ENCODE results near the gene MYL6B. TPM values are rescaled to one million over a fixed set of nuclear protein-coding genes. Genes with fewer than 3 reads are reported as not detected.

MYL6B gene
- total RNA-seq, 2 donors from 2014 or later, result 96.3 to 111 TPM

DNA sequence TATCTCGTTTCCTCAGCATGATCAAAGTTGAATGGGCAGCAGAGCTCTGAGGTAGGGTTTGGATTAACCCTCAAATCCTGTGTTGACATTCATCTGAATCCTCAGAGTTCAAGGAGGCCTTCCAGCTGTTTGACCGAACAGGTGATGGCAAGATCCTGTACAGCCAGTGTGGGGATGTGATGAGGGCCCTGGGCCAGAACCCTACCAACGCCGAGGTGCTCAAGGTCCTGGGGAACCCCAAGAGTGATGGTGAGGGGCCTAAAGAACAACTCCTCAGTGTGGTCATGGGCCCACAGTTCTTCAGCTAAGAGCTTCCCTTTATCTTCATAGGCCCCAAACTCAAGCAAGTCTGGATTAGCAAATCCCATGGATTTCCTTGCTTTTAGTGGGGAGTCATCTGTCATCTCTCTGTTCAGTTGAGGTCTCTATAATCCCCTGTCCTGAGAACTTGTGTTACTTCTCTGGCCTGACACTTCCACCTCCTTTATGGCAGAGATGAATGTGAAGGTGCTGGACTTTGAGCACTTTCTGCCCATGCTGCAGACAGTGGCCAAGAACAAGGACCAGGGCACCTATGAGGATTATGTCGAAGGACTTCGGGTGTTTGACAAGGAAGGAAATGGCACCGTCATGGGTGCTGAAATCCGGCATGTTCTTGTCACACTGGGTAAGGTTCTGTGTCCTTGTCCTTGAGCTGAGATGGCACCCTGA lies 7.2 kb downstream of the MYL6B start:
- DNase-seq, result no peak
- Mint-ChIP-seq H3K36me3 (ENCODE audit: insufficient read depth in 2 of 2) (peaks cover 33 to 44% of the 10 kb centered on the region in 2 donors), H3K27ac (peak overlapping the region; percentile 97), H3K4me1 (ENCODE audit: low read depth) (peaks cover 55% of the 10 kb centered on the region), H3K4me3 (peak overlapping the region; percentile 96 to 100), H3K9me3 (no peaks in the 10 kb centered on the region), H3K27me3 (ENCODE audit: low read depth) (no peaks in the 10 kb centered on the region)
- no peak for ATAC-seq (replicated peaks in 1 of 2)

DNA sequence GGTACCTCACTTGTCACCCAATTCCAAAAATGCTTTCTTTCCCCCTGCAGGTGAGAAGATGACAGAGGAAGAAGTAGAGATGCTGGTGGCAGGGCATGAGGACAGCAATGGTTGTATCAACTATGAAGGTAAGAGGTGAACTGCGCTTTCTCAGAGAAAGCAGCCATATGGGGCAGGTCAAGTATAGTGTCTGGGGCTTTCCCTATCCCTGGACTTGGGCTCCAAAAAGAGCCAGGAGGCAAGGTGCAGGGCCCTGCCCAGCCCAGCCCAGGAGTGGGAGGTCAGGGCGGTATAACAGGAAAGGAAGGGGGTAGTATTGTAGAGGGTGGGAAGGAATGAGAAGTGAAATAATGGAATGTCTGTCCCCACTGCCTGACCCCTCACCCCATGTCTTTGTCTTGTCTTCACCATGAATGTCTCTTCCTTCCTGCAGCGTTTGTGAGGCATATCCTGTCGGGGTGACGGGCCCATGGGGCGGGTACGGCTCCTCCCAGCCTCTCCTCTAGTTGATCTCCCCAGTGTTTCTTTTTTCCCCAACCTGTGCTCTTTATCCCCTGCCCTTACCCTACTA lies 7.9 kb downstream of the MYL6B start:
- DNase-seq (peak; percentile 53 to 67), ATAC-seq (replicated peaks in 1 of 2) (peak; percentile 28 to 45)
- no peaks in the 10 kb centered on the region for H3K9me3 Mint-ChIP-seq
- H3K4me1 Mint-ChIP-seq (ENCODE audit: low read depth), result peaks cover 49% of the 10 kb centered on the region
- no peaks in the 10 kb centered on the region for H3K27me3 Mint-ChIP-seq (ENCODE audit: low read depth)
- peaks cover 33 to 43% of the 10 kb centered on the region in 2 donors for H3K36me3 Mint-ChIP-seq (ENCODE audit: insufficient read depth in 2 of 2)
- H3K27ac Mint-ChIP-seq, result peak overlapping the region; percentile 97
- peak overlapping the region; percentile 96 to 100 for H3K4me3 Mint-ChIP-seq

DNA sequence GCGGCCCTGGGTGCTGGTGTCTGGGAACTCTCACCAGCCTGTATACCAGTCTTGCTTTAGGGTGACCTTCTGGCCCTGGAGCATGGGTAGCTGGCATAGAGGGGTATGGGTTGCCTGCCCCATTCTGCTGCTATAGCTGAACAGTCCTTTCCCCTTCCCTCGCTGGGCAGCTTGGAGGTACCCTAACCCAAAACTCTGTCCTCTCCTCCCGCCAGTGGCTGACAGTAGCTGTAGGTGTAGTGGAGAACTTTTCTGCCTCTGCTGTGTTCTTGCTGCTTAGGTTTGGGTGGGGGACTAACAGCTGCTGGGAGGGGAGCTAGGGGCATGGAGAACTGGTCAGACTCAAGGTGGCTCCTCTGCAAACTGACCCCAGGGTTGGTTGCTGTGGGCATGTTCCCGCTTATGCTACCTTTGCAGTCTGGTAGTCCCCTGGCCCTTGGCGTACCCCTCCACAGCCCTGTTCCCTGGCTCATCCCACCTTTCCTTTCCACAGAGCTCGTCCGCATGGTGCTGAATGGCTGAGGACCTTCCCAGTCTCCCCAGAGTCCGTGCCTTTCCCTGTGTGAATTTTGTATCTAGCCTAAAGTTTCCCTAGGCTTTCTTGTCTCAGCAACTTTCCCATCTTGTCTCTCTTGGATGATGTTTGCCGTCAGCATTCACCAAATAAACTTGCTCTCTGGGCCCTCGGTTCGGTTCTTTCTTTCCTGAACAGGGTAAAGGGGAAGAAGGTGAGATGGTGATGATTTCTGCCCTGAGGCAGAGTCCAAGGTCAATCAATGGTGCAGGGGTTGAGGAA lies 8.7 kb downstream of the MYL6B start:
- Mint-ChIP-seq H3K36me3 (ENCODE audit: insufficient read depth in 2 of 2) (peaks cover 27 to 40% of the 10 kb centered on the region in 2 donors), H3K4me3 (peak overlapping the region; percentile 96 to 100), H3K9me3 (no peaks in the 10 kb centered on the region), H3K27ac (peak overlapping the region; percentile 97), H3K27me3 (ENCODE audit: low read depth) (no peaks in the 10 kb centered on the region), H3K4me1 (ENCODE audit: low read depth) (peaks cover 43% of the 10 kb centered on the region)
- ATAC-seq (replicated peaks in 1 of 2) (no peak), DNase-seq (no peak)

DNA sequence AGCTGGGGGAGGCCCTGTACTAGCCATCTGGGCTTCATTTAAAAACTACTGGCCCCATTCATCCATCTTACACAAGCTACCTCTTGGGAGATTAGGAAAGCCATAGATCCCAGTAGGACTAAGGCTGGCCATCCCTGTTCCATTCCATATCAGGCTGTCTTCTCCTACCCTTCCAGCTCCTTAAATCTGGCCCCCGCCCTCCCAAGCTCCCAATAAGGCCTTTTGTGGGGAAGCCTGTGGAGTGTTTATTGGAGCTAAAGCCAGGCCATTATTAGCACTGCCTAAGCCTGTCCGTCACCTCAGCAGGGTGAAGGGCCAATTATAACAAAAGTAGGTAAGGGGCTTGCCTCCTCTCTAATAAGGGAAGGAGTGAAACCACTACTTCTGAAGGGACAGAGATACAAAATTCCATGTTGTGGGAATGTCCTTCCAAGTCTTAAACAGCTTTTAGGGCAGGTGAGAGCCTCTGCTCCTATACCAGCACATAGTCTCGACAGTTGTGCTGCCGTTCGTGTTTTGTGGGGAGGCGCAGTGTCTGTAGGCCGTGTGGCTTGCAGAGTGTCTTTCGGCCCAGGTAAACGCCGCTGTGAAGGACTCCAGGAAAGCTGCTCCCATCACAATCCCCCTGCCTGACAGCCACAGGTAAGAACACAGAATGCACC lies 9.4 kb downstream of the MYL6B start:
- Mint-ChIP-seq H3K4me3 (peak overlapping the region; percentile 96 to 100), H3K9me3 (no peaks in the 10 kb centered on the region), H3K36me3 (ENCODE audit: insufficient read depth in 2 of 2) (peaks cover 27 to 40% of the 10 kb centered on the region in 2 donors), H3K27ac (peak overlapping the region; percentile 97), H3K4me1 (ENCODE audit: low read depth) (peaks cover 43% of the 10 kb centered on the region), H3K27me3 (ENCODE audit: low read depth) (no peaks in the 10 kb centered on the region)
- ATAC-seq (replicated peaks in 1 of 2) (no peak), DNase-seq (no peak)

DNA sequence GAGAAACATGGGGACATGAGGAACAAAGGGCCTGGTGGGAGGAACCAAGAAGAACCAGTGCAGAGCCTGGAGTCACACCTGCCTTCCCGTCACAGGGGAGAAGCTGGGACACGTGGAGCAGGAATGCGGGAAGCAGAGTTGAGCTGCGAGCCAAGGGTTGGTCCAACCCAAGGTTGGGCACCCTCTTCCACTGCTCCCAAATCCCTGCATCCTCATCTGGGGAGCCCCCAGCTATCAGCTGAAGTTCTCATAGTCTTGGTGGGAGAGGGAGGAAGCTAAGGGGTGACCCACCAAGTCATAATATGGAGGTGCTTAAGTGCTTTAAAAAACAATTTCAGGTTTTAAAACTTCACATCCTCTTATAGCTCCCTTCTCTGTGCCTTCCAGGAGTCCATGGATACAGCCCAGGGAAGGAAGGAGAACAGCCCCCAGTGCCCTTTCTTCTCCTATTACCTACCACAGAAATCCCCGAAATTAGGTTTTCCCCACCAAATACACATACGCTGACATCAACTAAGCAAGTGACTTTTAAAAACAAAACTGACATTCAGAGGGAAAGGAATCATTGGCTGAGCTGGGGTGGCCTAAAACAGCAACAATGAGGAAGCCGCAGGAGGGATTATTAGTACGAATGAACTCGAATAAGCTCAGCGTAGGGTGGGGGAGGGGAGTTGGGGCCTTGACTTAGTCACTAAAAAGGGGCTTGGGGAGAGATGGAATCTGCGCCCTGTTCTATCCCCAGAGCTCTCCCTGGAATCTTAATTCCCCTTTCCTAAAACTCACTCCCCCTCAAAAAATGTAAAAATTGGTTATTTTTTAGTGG lies 10.3 kb downstream of the MYL6B start:
- Mint-ChIP-seq H3K27ac (peak overlapping the region; percentile 68), H3K27me3 (ENCODE audit: low read depth) (no peaks in the 10 kb centered on the region)

DNA sequence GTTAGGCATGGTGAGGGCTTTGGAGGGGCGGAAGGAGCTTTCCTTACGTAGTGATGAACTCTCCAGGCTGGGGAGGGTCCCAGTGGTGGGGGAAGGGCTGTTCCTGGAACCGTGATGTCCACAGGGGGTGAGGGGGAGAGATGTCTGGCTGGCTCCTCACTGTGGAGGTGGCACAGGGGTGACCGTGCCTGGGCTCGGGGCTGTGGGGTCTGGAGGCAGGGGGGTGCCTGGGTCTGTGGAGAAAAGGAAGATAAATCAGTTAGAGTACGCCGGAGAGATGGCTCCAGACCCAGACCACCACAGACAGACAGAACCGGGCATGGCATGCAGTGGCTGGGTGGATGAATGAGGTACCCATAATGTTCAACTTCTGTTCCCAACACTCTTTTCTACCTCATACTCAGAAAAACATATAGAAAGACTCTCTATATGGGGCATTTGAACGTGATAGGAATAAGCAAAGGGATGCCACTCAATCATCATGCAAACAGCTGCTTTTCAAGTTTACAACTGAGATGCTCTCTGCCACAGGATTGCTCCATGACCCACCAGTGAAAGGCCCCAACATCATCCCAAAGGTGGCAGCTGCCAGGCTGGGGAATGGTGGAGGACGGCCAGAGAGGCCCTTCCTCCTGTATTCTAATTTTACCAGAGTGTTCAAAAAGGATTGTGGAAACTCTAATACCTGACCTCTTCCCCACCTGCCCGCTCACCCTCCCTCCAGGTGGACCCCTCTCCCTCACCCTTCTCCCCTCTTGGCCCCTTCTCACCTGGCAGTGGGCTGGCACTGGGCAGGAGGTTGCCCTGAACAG lies 11.4 kb downstream of the MYL6B start:
- H3K27ac Mint-ChIP-seq, result peak overlapping the region; percentile 81
- H3K4me1 Mint-ChIP-seq (ENCODE audit: low read depth), result peaks cover 34% of the 10 kb centered on the region
- no peak overlapping the region for H3K4me3 Mint-ChIP-seq
- H3K36me3 Mint-ChIP-seq (ENCODE audit: insufficient read depth in 2 of 2), result peaks cover 30 to 43% of the 10 kb centered on the region in 2 donors
- no peaks in the 10 kb centered on the region for H3K27me3 Mint-ChIP-seq (ENCODE audit: low read depth)
- H3K9me3 Mint-ChIP-seq, result no peaks in the 10 kb centered on the region
- ATAC-seq (replicated peaks in 1 of 2), result no peak
- no peak for DNase-seq

More for the DNA sequence above, 10.3 kb downstream of the MYL6B start:
- Mint-ChIP-seq H3K36me3 (ENCODE audit: insufficient read depth in 2 of 2) (peaks cover 31 to 43% of the 10 kb centered on the region in 2 donors), H3K4me1 (ENCODE audit: low read depth) (peaks cover 34% of the 10 kb centered on the region), H3K4me3 (no peak overlapping the region), H3K9me3 (no peaks in the 10 kb centered on the region)
- ATAC-seq (replicated peaks in 1 of 2) (no peak), DNase-seq (no peak)

DNA sequence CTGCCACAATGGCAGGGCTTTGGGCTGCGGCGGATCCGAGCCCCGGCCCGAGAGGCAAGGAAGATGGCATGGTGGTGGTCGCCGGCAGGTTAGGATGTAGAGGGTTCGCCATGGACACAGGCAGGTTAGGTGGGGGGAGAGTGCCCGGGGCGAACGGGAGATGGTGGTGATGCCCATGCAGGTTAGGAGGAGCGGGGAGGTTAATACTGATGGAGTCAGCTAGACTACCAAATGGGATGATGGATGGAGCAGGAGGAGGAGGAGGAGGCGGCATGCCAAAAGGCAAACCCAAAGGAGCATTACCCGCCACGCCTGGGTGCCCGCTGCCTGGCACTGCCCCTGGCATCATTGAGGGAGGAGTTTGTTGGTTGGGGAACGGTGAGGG lies 11.9 kb downstream of the MYL6B start:
- H3K4me1 Mint-ChIP-seq (ENCODE audit: low read depth), result peaks cover 31% of the 10 kb centered on the region
- no peaks in the 10 kb centered on the region for H3K27me3 Mint-ChIP-seq (ENCODE audit: low read depth)
- DNase-seq, result no peak
- no peak for ATAC-seq (replicated peaks in 1 of 2)
- no peaks in the 10 kb centered on the region for H3K9me3 Mint-ChIP-seq
- no peak overlapping the region for H3K27ac Mint-ChIP-seq
- H3K4me3 Mint-ChIP-seq, result no peak overlapping the region
- peaks cover 26 to 42% of the 10 kb centered on the region in 2 donors for H3K36me3 Mint-ChIP-seq (ENCODE audit: insufficient read depth in 2 of 2)

DNA sequence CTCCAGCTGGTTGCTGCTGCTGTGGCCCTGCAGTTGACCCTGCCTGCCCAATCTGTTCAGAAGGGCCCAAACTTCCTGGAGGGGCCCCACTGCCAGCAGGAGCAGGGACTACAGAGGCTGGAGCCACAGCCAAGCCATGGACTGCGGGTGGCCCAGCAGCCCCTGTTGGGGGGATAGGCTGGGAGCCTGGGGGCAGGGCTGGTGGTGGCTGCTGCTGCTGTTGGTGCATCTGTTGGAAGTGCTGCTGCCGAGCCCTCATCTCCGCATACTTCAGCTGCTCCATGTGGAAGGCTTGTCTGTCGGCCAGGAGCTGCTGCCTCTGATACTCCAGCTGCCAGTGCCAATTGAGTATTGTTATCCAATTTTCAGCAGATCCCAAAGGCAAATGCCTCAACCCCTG lies 13.0 kb downstream of the MYL6B start:
- no peak for ATAC-seq (replicated peaks in 1 of 2)
- Mint-ChIP-seq H3K4me1 (ENCODE audit: low read depth) (peaks cover 21% of the 10 kb centered on the region), H3K9me3 (no peaks in the 10 kb centered on the region), H3K27me3 (ENCODE audit: low read depth) (no peaks in the 10 kb centered on the region), H3K36me3 (ENCODE audit: insufficient read depth in 2 of 2) (peaks cover 23 to 43% of the 10 kb centered on the region in 2 donors), H3K27ac (no peak overlapping the region), H3K4me3 (no peak overlapping the region)
- no peak for DNase-seq

DNA sequence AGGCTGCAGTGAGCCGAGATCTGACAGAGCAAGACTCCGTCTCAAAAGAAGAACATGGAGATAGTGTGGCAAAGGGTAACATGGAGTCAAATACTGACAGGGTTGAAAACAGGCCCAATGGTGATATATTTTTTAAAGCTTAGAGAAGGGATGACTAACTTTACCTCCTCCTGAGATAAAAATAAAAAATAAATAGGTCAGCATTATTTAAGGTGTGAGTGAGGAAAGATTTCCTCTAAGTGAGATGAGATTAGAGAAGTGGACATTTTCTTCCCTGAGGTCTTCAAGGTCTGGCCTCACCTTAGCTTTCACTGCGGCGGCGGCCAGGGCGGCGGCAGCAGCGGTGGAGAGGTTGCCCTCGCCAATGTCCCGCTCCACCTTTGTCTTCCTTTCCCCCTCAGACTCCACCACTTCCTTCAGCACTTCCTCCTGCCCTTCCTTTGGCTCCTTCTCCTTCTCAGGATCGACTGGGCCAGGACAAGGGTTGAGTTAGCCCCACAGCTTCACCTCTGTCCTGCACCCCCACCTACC lies 16.9 kb downstream of the MYL6B start:
- DNase-seq (no peak), ATAC-seq (replicated peaks in 1 of 2) (no peak)
- Mint-ChIP-seq H3K4me3 (no peak overlapping the region), H3K4me1 (ENCODE audit: low read depth) (no peaks in the 10 kb centered on the region), H3K27ac (peak overlapping the region; percentile 56), H3K9me3 (no peaks in the 10 kb centered on the region), H3K36me3 (ENCODE audit: insufficient read depth in 2 of 2) (peaks cover 11 to 37% of the 10 kb centered on the region in 2 donors), H3K27me3 (ENCODE audit: low read depth) (no peaks in the 10 kb centered on the region)

DNA sequence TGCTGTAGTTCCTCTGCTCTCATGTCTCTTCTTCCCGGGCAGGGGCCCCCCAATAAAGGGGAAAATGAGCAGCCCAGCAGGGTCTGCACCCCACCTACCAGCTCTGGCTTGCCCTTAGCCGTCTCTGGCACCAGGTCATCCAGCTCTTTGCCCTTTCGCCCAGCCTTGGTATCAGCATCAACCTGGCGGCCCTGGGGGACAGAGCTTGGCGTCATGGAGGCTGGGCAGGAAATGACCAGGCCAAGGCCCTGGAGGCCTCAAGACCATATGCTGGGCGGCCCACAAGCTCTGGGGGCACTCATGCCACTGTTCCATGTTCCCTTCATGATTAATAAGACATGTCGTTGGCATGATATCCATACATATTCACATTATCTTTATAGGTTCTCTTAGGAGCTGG lies 20.5 kb downstream of the MYL6B start:
- Mint-ChIP-seq H3K36me3 (ENCODE audit: insufficient read depth in 2 of 2) (peaks cover 13 to 29% of the 10 kb centered on the region in 2 donors), H3K4me1 (ENCODE audit: low read depth) (no peaks in the 10 kb centered on the region), H3K4me3 (no peak overlapping the region), H3K27me3 (ENCODE audit: low read depth) (no peaks in the 10 kb centered on the region), H3K9me3 (no peaks in the 10 kb centered on the region), H3K27ac (peak overlapping the region; percentile 29)
- no peak for ATAC-seq (replicated peaks in 1 of 2)
- DNase-seq, result no peak

DNA sequence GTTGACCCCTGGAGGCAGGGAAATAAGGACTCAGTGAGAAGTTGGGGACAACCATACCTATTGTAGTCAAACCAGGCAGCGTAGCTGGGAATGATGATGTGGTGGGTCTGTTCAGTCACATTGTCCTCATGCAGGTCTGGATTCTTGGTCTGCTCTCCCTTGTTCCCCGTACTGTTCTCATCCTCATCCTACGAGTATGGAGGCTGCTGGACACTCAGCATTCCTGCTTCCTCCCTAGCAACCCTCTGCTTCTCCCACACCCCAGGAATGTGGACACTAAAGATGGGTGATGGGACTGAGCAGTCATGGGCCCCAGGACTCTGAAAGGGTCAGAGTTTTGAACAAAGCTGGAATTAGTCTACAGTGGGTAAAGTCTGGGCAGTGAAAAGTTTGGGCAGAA lies 26.0 kb downstream of the MYL6B start:
- H3K27me3 Mint-ChIP-seq (ENCODE audit: low read depth), result no peaks in the 10 kb centered on the region
- peaks cover 14 to 25% of the 10 kb centered on the region in 2 donors for H3K36me3 Mint-ChIP-seq (ENCODE audit: insufficient read depth in 2 of 2)
- ATAC-seq (replicated peaks in 1 of 2) (no peak), DNase-seq (no peak)
- H3K4me1 Mint-ChIP-seq (ENCODE audit: low read depth), result no peaks in the 10 kb centered on the region
- no peak overlapping the region for H3K4me3 Mint-ChIP-seq
- peak overlapping the region; percentile 47 for H3K27ac Mint-ChIP-seq
- no peaks in the 10 kb centered on the region for H3K9me3 Mint-ChIP-seq
